HG02884 (cell line): Measurements from ENCODE around the gene APOA1.

Source experiments
- ATAC-seq: cut with Tn5 transposase; IDR thresholded peaks from one replicate; pipeline ENCODE4 v1.9.1; 2021; ENCODE audit warnings: mild to moderate bottlenecking, moderate library complexity; ENCODE audit not compliant: unreplicated experiment

Gene APOA1

DNA sequence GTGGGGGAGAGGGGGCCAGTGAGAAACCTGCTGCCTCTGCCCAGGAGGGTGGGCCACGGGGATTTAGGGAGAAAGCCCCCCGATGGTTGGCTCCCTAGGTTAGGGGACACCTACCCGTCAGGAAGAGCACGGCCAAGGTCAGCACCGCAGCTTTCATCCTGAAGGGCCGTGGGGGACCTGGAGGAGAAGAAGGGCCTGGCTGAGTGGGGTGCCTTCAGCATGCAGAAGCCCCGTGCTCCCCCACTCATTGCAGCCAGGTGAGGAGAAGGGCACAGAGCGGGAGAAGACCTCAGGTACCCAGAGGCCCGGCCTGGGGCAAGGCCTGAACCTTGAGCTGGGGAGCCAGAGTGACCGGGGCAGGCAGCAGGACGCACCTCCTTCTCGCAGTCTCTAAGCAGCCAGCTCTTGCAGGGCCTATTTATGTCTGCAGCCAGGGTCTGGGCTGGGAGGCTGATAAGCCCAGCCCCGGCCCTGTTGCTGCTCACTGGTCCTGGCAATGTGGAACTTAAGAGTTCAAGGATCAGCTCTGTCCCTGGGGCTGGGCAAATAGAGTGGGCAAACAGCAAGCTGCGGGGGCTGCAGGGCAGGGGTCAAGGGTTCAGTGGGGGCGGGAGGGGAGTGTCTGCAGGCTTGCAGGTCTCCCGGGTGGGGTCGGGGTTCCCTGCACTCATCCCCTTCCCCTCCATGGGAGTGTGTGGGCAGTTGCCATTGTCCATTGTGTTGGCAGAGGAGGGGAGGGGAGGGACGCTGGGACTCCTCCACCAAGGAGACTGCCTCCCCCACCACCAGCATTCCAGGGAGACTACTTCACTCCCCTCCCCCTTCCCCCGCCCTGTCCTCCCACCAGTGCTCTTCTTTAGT lies at the start of gene APOA1:
APOA1 (minus strand) TSS at position 392 of the 861 bp plus-strand sequence; CDS start at position 157, 235 bp downstream.
- no peak for ATAC-seq

DNA sequence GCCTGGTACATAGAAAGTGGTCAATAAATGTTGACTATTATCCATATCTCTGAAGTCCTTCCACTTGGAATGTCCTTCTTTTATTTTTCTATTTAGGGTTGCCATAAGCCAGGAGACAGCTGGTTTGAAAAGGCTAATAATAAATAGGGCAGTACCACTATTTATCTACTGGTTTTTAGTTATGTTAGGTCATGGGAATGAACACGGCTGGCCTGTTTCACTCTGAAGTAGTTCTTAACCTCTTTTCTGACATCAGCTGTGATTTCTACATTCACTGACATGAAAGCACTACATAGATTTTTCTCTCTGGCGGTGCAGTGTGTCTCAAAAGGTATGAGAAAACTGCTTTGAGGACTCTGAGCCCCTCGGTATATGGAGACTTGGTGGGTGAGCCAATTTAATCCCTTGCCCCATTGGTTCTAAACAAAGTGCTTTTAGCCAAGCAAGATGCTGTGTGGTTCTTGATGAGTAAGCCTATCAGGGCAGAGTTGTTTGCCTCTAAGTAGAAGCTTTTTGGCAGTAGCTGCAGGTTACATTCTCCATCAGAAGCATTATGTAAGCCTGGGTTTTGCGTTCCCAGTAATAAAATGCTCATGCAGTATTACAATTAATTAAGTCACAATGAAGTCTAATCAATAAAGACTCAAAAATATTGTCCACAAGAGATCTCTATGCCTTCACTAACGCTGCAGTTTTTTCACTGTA lies 48.7 kb upstream of the APOA1 start:
- ATAC-seq = no peak

DNA sequence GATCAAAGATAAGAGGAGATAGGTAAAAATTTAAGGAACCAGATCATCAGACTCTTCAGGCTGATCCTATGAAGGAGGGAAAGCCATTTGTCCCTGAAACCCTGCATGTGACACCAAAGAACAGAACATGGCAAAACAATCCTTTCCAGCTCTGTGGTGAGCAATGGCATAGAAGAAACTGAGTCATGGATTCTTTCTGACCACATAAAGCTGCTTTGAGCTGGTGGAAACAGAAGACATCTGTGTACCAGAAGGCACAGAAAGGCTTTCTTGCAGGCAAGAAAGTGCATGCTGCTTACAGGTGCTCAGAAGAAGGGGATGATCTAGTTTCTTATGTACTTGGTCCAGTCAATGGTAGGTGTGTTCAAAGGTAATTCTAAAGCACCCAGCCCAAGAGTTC lies 45.0 kb upstream of the APOA1 start:
- ATAC-seq = no peak

DNA sequence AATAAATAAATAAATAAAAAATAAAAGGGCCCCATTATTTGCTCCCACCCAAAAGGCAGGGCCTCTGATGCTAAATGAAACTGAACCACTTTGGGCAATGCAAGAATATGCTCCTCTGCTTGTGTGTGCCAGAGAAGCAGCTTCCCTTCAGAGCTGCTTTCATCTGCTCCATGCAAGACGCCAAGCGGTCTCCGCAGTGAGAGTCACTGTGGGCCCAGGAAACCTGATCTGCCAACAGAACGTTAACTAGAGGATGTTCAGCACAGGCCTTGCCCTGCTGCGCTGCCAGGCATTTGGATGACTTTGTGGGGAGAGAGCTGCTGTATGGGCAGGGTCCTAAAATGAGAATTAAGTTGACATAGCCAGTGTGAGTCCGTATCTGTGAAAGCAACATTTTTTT lies 43.7 kb upstream of the APOA1 start:
- ATAC-seq = no peak

DNA sequence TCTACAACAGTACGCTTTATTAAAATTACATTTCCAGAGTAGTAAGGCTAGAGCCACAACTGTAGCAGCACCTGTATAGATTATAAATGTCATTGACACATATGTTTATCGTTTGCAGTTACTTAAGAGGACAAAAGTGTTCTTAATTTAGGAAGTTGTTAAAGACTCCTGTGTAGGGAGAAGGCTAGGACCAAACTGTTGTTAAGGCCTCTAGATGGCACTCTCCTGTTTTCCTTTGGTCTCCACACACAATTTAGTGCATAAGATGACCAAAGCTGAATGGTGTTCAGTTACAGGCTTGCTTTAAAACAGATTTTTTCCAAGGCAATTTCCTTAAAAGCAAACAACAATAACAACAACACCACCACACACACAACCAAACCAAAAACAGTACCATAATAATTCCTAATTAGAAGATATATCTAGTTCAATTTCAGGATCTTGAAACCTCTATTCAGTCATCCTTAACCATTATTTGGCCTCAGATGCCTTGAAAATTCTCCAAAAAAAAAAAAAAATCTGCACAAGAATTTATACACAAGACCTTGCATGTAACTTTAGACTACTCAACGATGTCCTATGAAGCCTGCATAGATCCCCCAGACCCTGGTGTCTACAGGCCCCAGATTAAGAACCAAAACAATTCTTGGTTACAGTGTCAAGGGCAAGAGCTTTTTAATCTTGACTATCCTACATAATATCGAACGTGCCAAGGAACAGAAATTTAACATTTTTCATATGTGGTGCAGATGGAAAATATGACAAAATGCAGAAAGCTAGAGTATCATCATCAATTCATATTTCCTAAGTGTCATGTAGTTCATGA lies 42.6 kb upstream of the APOA1 start:
- no peak for ATAC-seq

DNA sequence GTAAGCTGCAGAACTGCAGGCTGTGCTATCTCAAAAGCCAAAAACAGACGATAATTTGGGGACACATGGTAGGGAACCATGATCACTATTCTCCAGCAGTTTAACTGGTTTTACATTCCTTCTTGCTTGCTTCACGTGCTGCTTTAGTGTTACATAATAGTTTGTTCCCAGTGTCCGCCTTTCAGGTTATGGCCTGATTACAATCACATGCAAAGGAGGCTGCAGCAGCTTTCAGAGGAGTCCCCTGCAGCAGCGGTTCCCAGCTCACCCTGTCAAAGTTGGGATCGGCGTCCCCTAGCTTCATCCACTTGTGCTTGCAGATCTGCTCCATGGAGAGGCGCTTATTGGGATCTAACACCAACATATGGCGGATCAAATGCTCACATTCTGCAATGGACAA lies 39.2 kb upstream of the APOA1 start:
- no peak for ATAC-seq

DNA sequence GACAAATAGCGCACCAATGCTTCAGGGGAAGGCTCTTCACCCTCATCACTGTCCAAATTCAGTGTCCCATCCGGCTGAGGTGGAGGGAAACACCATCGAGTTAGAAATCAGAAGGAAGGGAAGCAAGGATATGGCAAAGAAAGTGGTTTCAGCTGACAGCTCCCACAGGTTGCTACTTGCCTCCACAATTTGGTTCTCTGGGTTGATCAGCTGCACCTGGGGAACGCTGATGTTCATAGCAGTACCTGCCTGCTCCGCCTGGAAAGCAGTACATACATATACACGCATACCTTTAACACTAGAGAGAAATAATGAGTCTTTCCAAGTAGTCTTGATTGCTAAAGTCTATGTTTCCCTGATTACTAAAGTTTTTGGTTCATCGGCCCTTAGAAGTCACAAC lies 37.8 kb upstream of the APOA1 start:
- no peak for ATAC-seq

DNA sequence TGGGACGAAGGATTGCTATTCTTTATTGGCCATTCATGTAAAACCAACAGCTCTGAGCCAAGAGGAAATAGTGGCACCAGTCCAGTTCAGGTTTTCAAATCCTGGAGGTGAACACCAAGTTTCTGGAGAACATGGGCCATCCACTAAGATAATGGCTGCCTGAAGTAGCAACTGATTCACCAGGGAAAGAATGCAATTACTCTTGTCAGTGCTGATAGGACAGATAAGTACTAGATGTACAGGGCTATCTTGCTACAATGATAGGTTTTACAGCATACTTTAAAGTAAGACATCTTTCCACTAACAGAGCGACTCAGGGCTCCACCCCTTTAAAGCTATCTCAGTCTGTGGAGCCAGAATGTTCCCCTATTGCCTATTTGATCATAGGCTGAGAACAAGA lies 36.8 kb upstream of the APOA1 start:
- no peak for ATAC-seq

DNA sequence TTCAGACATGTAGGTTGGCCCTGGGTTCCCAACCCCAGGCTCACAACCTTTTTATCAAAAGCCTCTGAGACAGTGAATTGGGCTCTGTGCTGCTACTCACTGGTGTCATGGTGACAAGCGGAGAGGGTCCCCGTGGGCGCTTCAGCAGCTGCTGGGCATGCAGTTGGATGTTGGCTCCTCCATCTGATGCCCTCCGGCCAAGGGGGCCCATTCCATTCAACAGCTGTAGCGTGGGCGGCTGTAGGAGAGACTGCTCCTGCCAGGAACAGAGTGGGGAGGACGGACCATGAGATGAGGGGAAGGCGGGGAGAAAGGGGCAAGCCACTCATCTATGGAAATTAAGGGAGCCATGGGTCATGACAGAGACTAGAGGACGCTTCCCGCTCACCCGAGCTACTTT lies 36.0 kb upstream of the APOA1 start:
- ATAC-seq = no peak

DNA sequence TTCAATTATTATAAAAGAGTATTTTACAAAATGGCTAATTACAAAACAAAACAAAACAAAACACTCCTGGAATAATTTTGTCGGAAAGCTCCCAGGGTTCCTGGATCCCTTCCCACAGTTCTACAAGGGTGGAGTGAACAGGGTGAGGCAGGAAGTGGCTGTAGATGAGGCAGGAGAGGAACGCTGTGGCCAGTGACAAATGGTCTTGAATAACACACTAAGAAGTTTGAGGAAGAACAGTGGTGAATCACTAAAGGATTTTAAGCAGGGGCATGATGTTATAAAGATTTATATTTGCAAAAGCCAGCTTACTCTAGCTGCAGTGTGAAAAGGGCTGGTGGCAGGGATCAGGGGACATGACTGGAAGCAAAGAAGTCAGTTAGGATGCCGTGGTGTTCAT lies 33.8 kb upstream of the APOA1 start:
- ATAC-seq = no peak

DNA sequence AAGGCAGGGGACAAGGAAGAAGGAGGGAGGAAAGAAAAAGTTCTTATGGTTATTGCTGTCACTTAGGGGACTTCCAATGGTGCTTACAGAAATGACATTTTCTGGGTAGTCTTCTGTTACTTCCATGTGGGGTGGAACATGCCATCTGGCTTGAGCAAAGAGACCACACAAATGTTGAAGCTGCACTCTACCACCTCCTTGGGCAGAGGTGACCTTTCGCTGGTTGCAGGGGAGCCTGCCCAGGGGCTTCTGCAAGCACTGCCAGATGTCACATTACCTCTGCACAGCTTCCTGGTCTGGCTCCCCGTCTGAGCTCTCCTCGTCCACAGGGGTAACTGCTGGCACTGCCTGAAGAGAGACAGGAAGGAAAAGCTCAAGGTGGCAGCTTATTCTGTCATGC lies 32.6 kb upstream of the APOA1 start:
- ATAC-seq = no peak

DNA sequence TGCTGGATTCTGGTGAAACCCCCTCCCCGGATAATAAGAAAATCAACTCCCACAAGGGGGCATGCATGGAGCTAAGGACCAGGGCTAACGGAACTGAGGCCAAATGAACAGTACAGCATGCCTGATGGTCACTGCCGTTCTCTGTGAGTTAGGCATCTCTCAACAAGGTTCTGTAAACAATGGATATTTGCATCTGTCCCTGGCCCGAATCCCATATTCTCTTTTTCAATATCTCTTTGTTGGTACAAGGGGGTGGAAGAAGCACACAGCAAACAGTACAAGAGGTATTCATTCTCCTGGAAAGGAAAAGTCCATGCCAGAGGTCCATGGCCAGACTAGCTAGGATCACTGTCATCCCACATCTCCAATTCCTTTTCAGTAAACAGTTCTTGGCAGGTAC lies 32.2 kb upstream of the APOA1 start:
- ATAC-seq = no peak

DNA sequence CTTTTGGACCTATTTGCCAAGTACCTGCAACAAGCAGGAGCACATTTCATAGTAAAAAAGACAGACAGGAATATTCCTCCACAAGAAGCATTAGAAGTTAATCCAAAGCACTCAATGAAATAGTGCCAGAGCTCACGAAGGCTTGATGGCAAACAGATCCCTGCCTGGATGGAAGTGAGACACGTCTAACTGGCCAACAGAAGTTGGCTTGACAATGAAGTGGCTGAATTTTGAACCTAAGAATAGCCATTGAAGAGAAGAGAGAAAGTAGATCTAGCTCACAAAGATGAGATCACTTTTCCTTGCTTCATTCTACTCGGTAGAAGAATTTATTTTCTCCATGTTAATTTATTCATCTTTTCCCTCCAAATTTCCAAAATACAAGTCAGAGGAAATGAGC lies 30.6 kb upstream of the APOA1 start:
- ATAC-seq = no peak

DNA sequence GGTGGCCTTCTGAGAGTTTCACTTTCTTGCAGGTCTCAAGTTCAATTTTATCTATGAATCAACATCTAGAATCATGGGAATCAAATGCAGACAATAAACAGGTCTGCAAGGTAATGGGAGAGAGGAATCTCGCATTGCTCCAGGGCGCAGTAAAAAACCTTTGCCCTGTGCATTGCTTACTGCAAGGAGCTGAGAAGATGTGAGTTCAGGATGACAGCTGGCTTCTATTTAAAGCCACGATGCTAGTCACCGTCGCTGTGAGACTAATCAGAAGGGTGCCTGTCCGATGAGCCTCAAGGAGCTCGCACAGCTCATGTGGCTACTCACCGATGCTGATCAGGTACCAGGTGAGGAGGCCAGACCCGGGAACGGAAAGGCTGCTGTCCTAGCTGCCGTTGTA lies 30.2 kb upstream of the APOA1 start:
- no peak for ATAC-seq

DNA sequence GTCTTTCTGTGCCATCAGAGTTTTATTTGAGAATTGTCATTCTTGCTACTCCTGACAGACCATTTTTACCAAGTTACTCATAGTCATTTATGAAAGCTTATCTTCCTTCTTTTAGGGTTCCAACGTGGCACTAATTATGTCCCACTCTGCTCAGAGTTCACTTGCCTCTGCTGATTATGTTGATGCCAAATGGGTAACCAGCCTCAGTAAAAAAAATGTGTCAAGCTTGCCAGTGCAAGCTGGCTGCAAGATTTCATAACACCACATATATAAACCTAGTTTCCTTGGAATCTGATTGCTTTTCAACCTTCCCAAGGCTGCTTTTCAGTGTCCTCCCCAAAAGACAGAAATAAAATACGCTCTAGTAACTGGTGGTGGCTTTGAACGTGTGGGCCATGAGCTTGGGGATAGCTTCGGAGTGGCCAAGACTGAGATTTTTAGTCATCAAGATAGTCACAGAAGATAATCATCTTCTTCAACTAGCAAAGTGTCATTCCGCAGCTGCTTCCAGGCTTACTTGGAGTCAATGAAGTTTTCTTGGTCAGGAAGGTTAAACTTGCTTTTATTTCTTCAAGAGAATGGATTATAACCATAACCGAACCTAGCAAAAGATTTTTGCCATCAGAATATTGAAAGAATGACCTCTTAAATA lies 29.5 kb upstream of the APOA1 start:
- no peak for ATAC-seq

DNA sequence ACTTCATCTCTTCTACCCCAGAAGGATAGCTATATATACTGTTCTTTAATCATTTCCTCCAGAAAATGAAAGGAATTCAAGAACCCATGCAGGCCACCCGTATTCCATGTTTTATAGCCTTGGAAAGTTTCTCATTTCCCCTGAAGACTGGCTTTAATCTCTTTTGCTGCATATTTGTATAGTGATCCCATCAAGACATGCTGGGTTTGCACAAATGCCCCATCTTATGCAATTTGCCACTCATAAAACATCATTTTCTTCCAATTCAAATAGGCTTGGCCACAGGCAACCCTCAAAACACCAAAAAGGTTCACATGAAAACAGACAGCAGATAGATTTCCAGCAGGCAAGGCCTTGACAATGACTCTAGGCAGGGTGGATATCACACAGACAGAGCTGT lies 28.3 kb upstream of the APOA1 start:
- ATAC-seq = no peak

DNA sequence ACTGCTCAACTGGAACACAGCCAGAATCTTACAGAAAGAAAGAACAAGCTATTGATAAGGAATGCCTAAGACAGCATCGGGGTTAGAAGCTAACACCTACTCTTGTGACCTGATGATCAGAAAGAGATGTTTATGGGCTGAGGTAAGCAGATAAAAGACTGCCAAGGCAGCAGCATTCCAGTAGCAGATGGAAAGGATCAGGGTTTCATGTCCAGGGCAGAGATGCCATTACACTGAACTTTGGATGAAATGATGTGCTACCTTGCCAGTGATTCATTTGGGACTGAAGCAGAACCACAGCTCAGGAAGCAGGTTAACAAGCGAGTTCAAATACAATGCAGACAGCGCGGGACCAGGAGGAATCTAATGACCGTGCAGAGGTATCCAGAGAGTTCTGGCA lies 27.1 kb upstream of the APOA1 start:
- ATAC-seq = no peak

DNA sequence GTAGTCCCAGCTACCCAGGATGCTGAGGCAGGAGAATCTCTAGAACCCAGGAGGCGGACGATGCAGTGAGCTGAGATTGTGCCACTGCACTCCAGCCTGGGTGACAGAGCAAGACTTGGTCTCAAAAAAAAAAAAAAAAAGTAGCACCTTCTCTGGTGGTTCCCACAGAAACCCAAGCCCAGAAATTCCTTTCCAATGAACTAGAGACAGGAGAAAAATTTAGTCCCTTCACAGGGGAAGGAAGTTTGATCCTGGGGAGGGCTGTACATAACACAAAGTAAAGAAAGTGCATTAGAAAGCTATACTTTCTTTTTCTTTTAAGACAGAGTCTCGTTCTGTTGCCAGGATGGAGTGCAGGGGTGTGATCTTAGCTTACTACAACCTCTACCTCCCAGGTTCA lies 25.5 kb upstream of the APOA1 start:
- ATAC-seq = no peak

DNA sequence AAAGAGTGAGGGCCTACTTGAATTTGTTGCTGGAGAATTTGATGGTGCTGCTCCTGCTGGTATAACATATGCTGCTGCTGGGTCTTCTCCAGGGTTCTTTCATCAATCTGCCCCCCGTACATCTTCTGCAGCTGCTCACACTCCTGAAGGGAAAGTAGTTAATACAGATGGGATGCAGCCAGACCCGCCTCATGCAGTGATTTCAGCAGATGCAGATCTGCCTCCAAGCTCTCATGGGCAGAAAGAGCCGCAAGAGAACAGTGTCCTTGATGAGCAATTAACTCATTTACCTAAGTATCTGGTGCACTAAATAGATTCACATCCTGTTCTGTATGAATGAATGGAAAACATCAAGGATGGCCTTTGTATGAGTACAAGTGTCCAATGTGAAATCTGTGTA lies 24.8 kb upstream of the APOA1 start:
- no peak for ATAC-seq

DNA sequence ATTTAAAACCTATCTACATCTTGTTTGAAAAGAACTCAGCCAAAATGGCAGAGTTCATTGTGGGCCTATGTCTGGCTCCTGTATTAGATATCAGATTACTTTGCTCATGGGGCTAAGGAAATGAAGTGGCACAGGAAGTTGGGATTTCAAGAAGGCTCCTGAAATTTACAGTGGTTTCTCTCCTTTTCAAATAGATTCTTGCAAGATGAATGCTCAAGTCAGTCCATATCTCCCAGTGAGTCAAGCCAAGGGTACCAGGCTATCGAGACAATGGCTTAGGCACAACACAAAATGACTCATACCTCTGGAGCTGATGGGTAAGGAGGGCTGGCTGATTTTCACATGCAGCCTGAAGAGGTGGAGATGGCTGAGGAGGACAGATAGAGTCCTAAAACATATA lies 24.1 kb upstream of the APOA1 start:
- no peak for ATAC-seq

DNA sequence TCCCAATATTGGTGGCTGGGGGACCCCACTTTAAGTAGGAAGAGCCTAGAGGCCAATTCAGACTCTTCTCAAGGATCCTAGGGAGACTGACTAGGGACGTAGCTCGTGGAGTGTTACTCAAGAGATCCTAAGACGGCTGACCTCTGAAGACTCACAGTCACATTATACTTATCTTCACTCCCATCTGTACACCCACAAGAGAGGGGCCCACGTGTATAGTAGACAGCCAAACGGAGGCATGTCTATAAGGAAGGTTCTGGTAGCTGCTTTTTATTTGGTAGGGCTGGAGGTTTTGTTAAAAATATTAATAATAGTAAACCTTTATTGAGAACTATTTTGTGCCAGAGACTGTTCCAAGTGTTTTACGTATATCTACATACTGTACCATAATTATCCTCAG lies 22.9 kb upstream of the APOA1 start:
- no peak for ATAC-seq
